Ovary (tissue), 9 donors: ENCODE measurements around the gene NIT1. TPM values are rescaled to one million over a fixed set of nuclear protein-coding genes. Genes with fewer than 3 reads are reported as not detected.

Source experiments
- DNase-seq, 5 donors: peaks; one replicate each; pipeline ENCODE4 v3.0.0-alpha.2; 2019 to 2020
- H3K27ac ChIP-seq, 2 donors: fragments of 200-600 bp; one replicate each; pipeline versions ENCODE4 v1.5.1 to v1.8.0; 2019 to 2022
- H3K27me3 ChIP-seq: fragments of 200-600 bp; one replicate; pipeline ENCODE4 v1.8.0; 2022
- H3K36me3 ChIP-seq: fragments of 200-600 bp; sonication (generic); one replicate; pipeline ENCODE4 v1.5.1; 2019
- H3K4me1 ChIP-seq: one replicate; pipeline ENCODE4 v1.8.1; 2013; ENCODE audit warnings: mild to moderate bottlenecking, moderate library complexity; ENCODE audit not compliant: insufficient read depth
- H3K4me3 ChIP-seq: fragments of 200-600 bp; sonication (generic); one replicate; pipeline ENCODE4 v1.5.1; 2017
- H3K9me3 ChIP-seq, 2 donors: fragments of 200-600 bp in 1 of 2; sonication (generic) in 1 of 2; one replicate each; pipeline versions ENCODE4 v1.5.1 to v1.8.1; 2013 to 2019; ENCODE audit warnings: mild to moderate bottlenecking in 1 of 2, moderate library complexity in 1 of 2
- CTCF ChIP-seq, 3 donors: fragments of 450-650 bp in 2 of 3; fragments of 200-600 bp in 1 of 3; IDR thresholded peaks; one replicate each; pipeline versions ENCODE4 v1.5.1 to v1.8.0; 2016 to 2022; ENCODE audit warnings: antibody characterized with exemption in 3 of 3, mild to moderate bottlenecking in 1 of 3
- EP300 ChIP-seq: sonication (generic); formaldehyde crosslinking; IDR thresholded peaks from one replicate; pipeline ENCODE4 v1.6.1; 2017; ENCODE audit warnings: antibody characterized with exemption
- POLR2A ChIP-seq: fragments of 450-650 bp; IDR thresholded peaks from one replicate; pipeline ENCODE4 v1.6.1; 2017; ENCODE audit warnings: antibody characterized with exemption, mild to moderate bottlenecking, moderate library complexity
- WGBS, 3 donors: extraction: QIAGEN DNeasy Blood & Tissue Kit in 1 of 3; methylation state at CpG; one replicate each; pipeline versions ENCODE4 v1.1.5 to v1.1.7; 2013 to 2017; 5-methylcytosine and 5-hydroxymethylcytosine counted together
- intact Hi-C, 4 donors: fragments of 100-400 bp; cut with DNase I; formaldehyde crosslinking; loops; one replicate each; pipeline versions ENCODE4 v1.11.0 to v1.15.1; 2022 to 2023
- polyA plus RNA-seq, 2 donors: library from polyadenylated mRNA; stranded (reverse); fragments of 200-250 nt in 1 of 2; fragments of 350-450 nt in 1 of 2; fragmentation: Illumina TruSeq in 1 of 2; extraction: RNeasy Lipid Tissue Mini Kit (QIAGEN cat#74804) in 1 of 2; gene quantifications; one replicate each; pipeline ENCODE4 v1.2.3, GENCODE V29; 2013 to 2014
- total RNA-seq, 7 donors: library from RNA; depleted of rRNA in 2 of 7; stranded (reverse); fragments of >200 nt in 2 of 7; fragmentation: NEBNext Ultra II Directional in 3 of 7; extraction: Animal tissue kit (Norgen Biotek cat#: 25700) in 3 of 7; gene quantifications; one replicate each; pipeline versions ENCODE4 v1.1.0 to v1.2.4, GENCODE V29; 2016 to 2023
- donor health status: DM: no; HTN: no; CAD: no; lungs with moderate emphysema.
- donor health status: DM: no; HTN: no; CAD: no.
- donor health status: Bipolar disorder and iron deficiency.
- donor health status: DM: yes; HTN: yes; CAD: no.
- donor health status: DM: no; HTN: no; CAD: no.
- donor health status: DM: yes; HTN: yes; CAD: no.

NIT1 gene
- total and polyA plus RNA-seq, 9 donors = 25.4 to 37.5 (median 36.6) TPM

- DNase-seq = no peak
- Histone ChIP-seq H3K27ac (no peak overlapping the region), H3K27me3 (no peaks in the 10 kb centered on the region), H3K4me1 (no peaks in the 10 kb centered on the region), H3K4me3 (no peak overlapping the region), H3K36me3 (no peaks in the 10 kb centered on the region), H3K9me3 (no peaks in the 10 kb centered on the region)
- TF ChIP-seq EP300 (no peak), CTCF (IDR thresholded peaks at IDR 0.05) (no peak), POLR2A (no peak)
- 40 to 50% (median 43%) methylated on average over 32 to 41 of the region's 41 CpGs for WGBS, 3 donors
- intact Hi-C loops = no loop called here
These were observed 38.3 kb upstream of the NIT1 start for GRCh38 chr1:161079436-161080110.

GRCh38 chr1:161080441-161081405, 37.2 kb upstream of the NIT1 start:
- TF ChIP-seq EP300 (no peak), CTCF (IDR thresholded peaks at IDR 0.05) (no peak), POLR2A (no peak)

GRCh38 chr1:161081519-161081918, 36.4 kb upstream of the NIT1 start:
- Histone ChIP-seq H3K9me3 (no peaks in the 10 kb centered on the region), H3K36me3 (no peaks in the 10 kb centered on the region), H3K4me1 (no peaks in the 10 kb centered on the region), H3K27ac (no peak overlapping the region), H3K4me3 (no peak overlapping the region), H3K27me3 (no peaks in the 10 kb centered on the region)
- intact Hi-C loops = no loop called here
- 73 to 95% (median 76%) methylated on average over 5 of the region's 5 CpGs for WGBS, 3 donors
- TF ChIP-seq EP300 (no peak), CTCF (IDR thresholded peaks at IDR 0.05) (no peak), POLR2A (no peak)
- no peak for DNase-seq

More at GRCh38 chr1:161080441-161081405, 37.2 kb upstream of the NIT1 start:
- intact Hi-C loops = no loop called here
- Histone ChIP-seq H3K27ac (no peak overlapping the region), H3K27me3 (no peaks in the 10 kb centered on the region), H3K9me3 (no peaks in the 10 kb centered on the region), H3K4me3 (no peak overlapping the region), H3K36me3 (no peaks in the 10 kb centered on the region), H3K4me1 (no peaks in the 10 kb centered on the region)
- 69 to 80% (median 74%) methylated on average over 5 of the region's 5 CpGs for WGBS, 3 donors
- no peak for DNase-seq

GRCh38 chr1:161082483-161082882, 35.4 kb upstream of the NIT1 start:
- WGBS, 3 donors = 68 to 80% (median 72%) methylated on average over 2 of the region's 2 CpGs
- DNase-seq = no peak
- no peak overlapping the region for H3K4me3 ChIP-seq
- no peaks in the 10 kb centered on the region for H3K9me3 ChIP-seq
- intact Hi-C loops = no loop called here
- no peaks in the 10 kb centered on the region for H3K4me1 ChIP-seq
- H3K27ac ChIP-seq = no peak overlapping the region
- no peaks in the 10 kb centered on the region for H3K36me3 ChIP-seq
- TF ChIP-seq POLR2A (no peak), EP300 (no peak), CTCF (IDR thresholded peaks at IDR 0.05) (no peak)
- H3K27me3 ChIP-seq = no peaks in the 10 kb centered on the region
